H1 (cell line): ENCODE measurements around the gene SHROOM2. TPM values are rescaled to one million over a fixed set of nuclear protein-coding genes. Genes with fewer than 3 reads are reported as not detected.

ENCODE experiments used
- CTCF ChIA-PET: fragments of 300-600 bp; sonication (Branson Sonifier 250); formaldehyde crosslinking; loops from one replicate; lab custom pipeline; 2021; ENCODE audit not compliant: partially characterized antibody; lab: Charles Lee
- POLR2A ChIA-PET: fragments of 300-600 bp; sonication (Branson Sonifier 250); formaldehyde crosslinking; loops from one replicate; lab custom pipeline; 2021; ENCODE audit warnings: inconsistent platforms; ENCODE audit not compliant: partially characterized antibody; lab: Charles Lee
- DNase-seq, 2 experiments: peaks; one replicate each; pipeline versions ENCODE4 v3.0.0 to v3.0.0-alpha.2; 2010 to 2022; ENCODE audit warnings: low spot score in 2 of 2, low read depth in 1 of 2, mixed read lengths in 1 of 2
- FAIRE-seq: peaks from 2 replicates; lab custom pipeline; 2011; peaks lifted over from hg19 to GRCh38; lab: Jason Lieb, UNC
- H2AFZ ChIP-seq: 2 replicates; pipeline ENCODE4 v1.8.1; 2012; ENCODE audit warnings: low read length, inconsistent platforms
- H2AK5ac ChIP-seq: 2 replicates; pipeline ENCODE4 v1.6.1; 2013; ENCODE audit warnings: low read depth, low read length
- H2BK120ac ChIP-seq: replicated peaks from 2 replicates; pipeline ENCODE3; 2013; ENCODE audit warnings: low read depth, low read length, inconsistent platforms
- H2BK12ac ChIP-seq: 2 replicates; pipeline ENCODE4 v1.6.1; 2013; ENCODE audit warnings: low read depth, low read length
- H2BK15ac ChIP-seq: 2 replicates; pipeline ENCODE4 v1.6.1; 2013; ENCODE audit warnings: low read length
- H2BK20ac ChIP-seq: 2 replicates; pipeline ENCODE4 v1.6.1; 2013; ENCODE audit warnings: low read length
- H2BK5ac ChIP-seq: 2 replicates; pipeline ENCODE4 v1.6.1; 2013; ENCODE audit warnings: low read depth, low read length
- H3K14ac ChIP-seq: 2 replicates; pipeline ENCODE4 v1.6.1; 2013; ENCODE audit warnings: inconsistent platforms; ENCODE audit not compliant: insufficient read length
- H3K18ac ChIP-seq: 2 replicates; pipeline ENCODE4 v1.6.1; 2013; ENCODE audit warnings: low read length; ENCODE audit errors: extremely low read depth
- H3K23ac ChIP-seq: 2 replicates; pipeline ENCODE4 v1.6.1; 2013; ENCODE audit warnings: inconsistent platforms; ENCODE audit not compliant: insufficient read length
- H3K23me2 ChIP-seq: 2 replicates; pipeline ENCODE4 v1.6.1; 2013; ENCODE audit warnings: low read depth, low read length
- H3K27ac ChIP-seq: 2 replicates; pipeline ENCODE4 v1.6.1; 2011; ENCODE audit warnings: low read depth, low read length, inconsistent platforms
- H3K27me3 ChIP-seq, 4 experiments: replicated peaks in 1 of 4; 1 replicate in 1 of 4; 2 replicates in 3 of 4; pipeline versions ENCODE4 v1.6.1 to v1.8.1; 2011 to 2013; ENCODE audit warnings: low read length in 3 of 4, mild to moderate bottlenecking in 3 of 4, inconsistent platforms in 2 of 4, mixed read lengths in 2 of 4, moderate library complexity in 1 of 4; ENCODE audit not compliant: control insufficient read depth in 3 of 4, insufficient read depth in 3 of 4; ENCODE audit errors: extremely low read depth in 1 of 4
- H3K36me3 ChIP-seq, 4 experiments: 2 replicates each; pipeline versions ENCODE4 v1.6.1 to v1.8.1; 2011 to 2013; ENCODE audit warnings: mild to moderate bottlenecking in 4 of 4, low read length in 3 of 4, moderate library complexity in 2 of 4, control low read depth in 1 of 4, inconsistent platforms in 1 of 4; ENCODE audit not compliant: insufficient read depth in 4 of 4, control insufficient read depth in 2 of 4
- H3K4ac ChIP-seq: replicated peaks from 2 replicates; pipeline ENCODE3; 2013; ENCODE audit warnings: low read length, low read depth, mixed read lengths, inconsistent platforms; ENCODE audit not compliant: insufficient read length
- H3K4me1 ChIP-seq, 4 experiments: replicated peaks in 1 of 4; 1 replicate in 1 of 4; 2 replicates in 3 of 4; pipeline versions ENCODE4 v1.6.1 to v1.8.1; 2011 to 2013; ENCODE audit warnings: low read length in 3 of 4, inconsistent platforms in 2 of 4, mixed read lengths in 1 of 4; ENCODE audit not compliant: insufficient read depth in 4 of 4, control insufficient read depth in 3 of 4
- H3K4me2 ChIP-seq, 2 experiments: 2 replicates each; pipeline versions ENCODE4 v1.6.1 to v1.8.1; 2011 to 2013; ENCODE audit warnings: low read depth in 2 of 2, low read length in 2 of 2, control low read depth in 1 of 2, inconsistent platforms in 1 of 2, mild to moderate bottlenecking in 1 of 2; ENCODE audit not compliant: insufficient read depth in 1 of 2
- H3K4me3 ChIP-seq, 4 experiments: fragments of 200-600, 300-600 bp in 1 of 4; sonication (generic), shearing (Covaris generic), sonication (Bioruptor Twin) in 1 of 4; 2 replicates each; pipeline versions ENCODE4 v1.5.1 to v1.8.1; 2011 to 2016; ENCODE audit warnings: low read length in 4 of 4, low read depth in 3 of 4, control low read depth in 2 of 4, inconsistent platforms in 2 of 4, mild to moderate bottlenecking in 2 of 4, mixed read lengths in 1 of 4, moderate library complexity in 1 of 4; ENCODE audit not compliant: insufficient read depth in 2 of 4; ENCODE audit errors: extremely low read depth in 1 of 4
- H3K56ac ChIP-seq: replicated peaks from 2 replicates; pipeline ENCODE3; 2013; ENCODE audit warnings: low read depth, mild to moderate bottlenecking, mixed read lengths, low read length, inconsistent platforms; ENCODE audit not compliant: insufficient read length
- H3K79me1 ChIP-seq: 2 replicates; pipeline ENCODE4 v1.6.1; 2013; ENCODE audit warnings: low read depth, low read length, control low read depth
- H3K79me2 ChIP-seq, 2 experiments: 2 replicates each; pipeline versions ENCODE4 v1.6.1 to v1.8.1; 2012 to 2013; ENCODE audit warnings: low read length in 2 of 2, mild to moderate bottlenecking in 2 of 2, inconsistent platforms in 1 of 2; ENCODE audit not compliant: insufficient read depth in 2 of 2, control insufficient read depth in 1 of 2
- H3K9ac ChIP-seq, 4 experiments: replicated peaks in 1 of 4; 1 replicate in 1 of 4; 2 replicates in 3 of 4; pipeline versions ENCODE4 v1.6.1 to v1.8.1; 2011 to 2013; ENCODE audit warnings: low read depth in 3 of 4, low read length in 3 of 4, control low read depth in 2 of 4, mild to moderate bottlenecking in 2 of 4, moderate library complexity in 2 of 4, inconsistent platforms in 1 of 4; ENCODE audit errors: extremely low read depth in 1 of 4
- H3K9me3 ChIP-seq, 2 experiments: 2 replicates each; pipeline versions ENCODE4 v1.6.1 to v1.8.1; 2012 to 2013; ENCODE audit warnings: mild to moderate bottlenecking in 2 of 2, moderate library complexity in 2 of 2, control low read depth in 1 of 2, inconsistent platforms in 1 of 2, low read depth in 1 of 2, low read length in 1 of 2, mixed read lengths in 1 of 2; ENCODE audit not compliant: insufficient read depth in 2 of 2
- H4K20me1 ChIP-seq, 2 experiments: replicated peaks in 1 of 2; 2 replicates each; pipeline versions ENCODE3 to v1.8.1; 2011 to 2013; ENCODE audit warnings: inconsistent platforms in 2 of 2, low read length in 2 of 2, mild to moderate bottlenecking in 1 of 2; ENCODE audit not compliant: insufficient read depth in 2 of 2, control insufficient read depth in 1 of 2
- H4K5ac ChIP-seq: 2 replicates; pipeline ENCODE4 v1.6.1; 2013; ENCODE audit warnings: low read length, low read depth, mixed read lengths, inconsistent platforms; ENCODE audit not compliant: insufficient read length
- H4K8ac ChIP-seq: 2 replicates; pipeline ENCODE4 v1.8.0; 2013; ENCODE audit warnings: mild to moderate bottlenecking, moderate library complexity, low read length, inconsistent platforms; ENCODE audit not compliant: insufficient read depth; ENCODE audit errors: extremely low read depth
- H4K91ac ChIP-seq: replicated peaks from 2 replicates; pipeline ENCODE3; 2013; ENCODE audit warnings: low read length, mixed read lengths, inconsistent platforms; ENCODE audit not compliant: insufficient read length
- JUN ChIP-seq: IDR thresholded peaks from 2 replicates; pipeline ENCODE4 v1.6.1; 2011; ENCODE audit warnings: low read depth, mild to moderate bottlenecking, improper control_type of control experiment, low read length
- POLR2A ChIP-seq, 2 experiments: IDR thresholded peaks; 1 replicate in 1 of 2; 2 replicates in 1 of 2; pipeline ENCODE4 v1.6.1; 2011; ENCODE audit warnings: low read depth in 2 of 2, low read length in 2 of 2, mild to moderate bottlenecking in 2 of 2; ENCODE audit errors: control extremely low read depth in 1 of 2
- RFX5 ChIP-seq: IDR thresholded peaks from 2 replicates; pipeline ENCODE4 v1.6.1; 2011; ENCODE audit warnings: low read depth, low read length, improper control_type of control experiment, borderline replicate concordance
- SIRT6 ChIP-seq: IDR thresholded peaks from one replicate; pipeline ENCODE4 v1.7.1; 2012; ENCODE audit warnings: low read length, inconsistent platforms
- WGBS, 2 experiments: shearing (Covaris generic) in 1 of 2; methylation state at CpG; one replicate each; pipeline versions ENCODE4 v1.1.6 to v1.1.7; 2013 to 2015; ENCODE audit warnings: low lambda C conversion rate in 2 of 2, mixed read lengths in 2 of 2, inconsistent platforms in 1 of 2, low coverage in 1 of 2, missing lambda C conversion rate in 1 of 2; ENCODE audit not compliant: insufficient replicate concordance in 2 of 2, insufficient coverage in 1 of 2, insufficient read length in 1 of 2; ENCODE audit errors: extremely low coverage in 1 of 2, missing lambda C conversion rate in 1 of 2; 5-methylcytosine and 5-hydroxymethylcytosine counted together
- polyA plus RNA-seq, 7 experiments: library from polyadenylated mRNA; depleted of rRNA in 3 of 7; stranded (reverse) in 5 of 7; unstranded in 2 of 7; fragments of >200 nt in 5 of 7; fragments of 200-250 nt in 2 of 7; gene quantifications; 1 replicate in 5 of 7; 2 replicates in 1 of 7; 4 replicates in 1 of 7; pipeline versions ENCODE4 v1.2.1 to v1.2.3, GENCODE V29; 2011 to 2013; ENCODE audit warnings: missing spikeins in 2 of 7, mixed read lengths in 2 of 7
- total RNA-seq: library from RNA; stranded (reverse); fragmentation: NEBNext Ultra II Directional; extraction: Animal tissue kit (Norgen Biotek cat#: 25700); gene quantifications from 2 replicates; pipeline ENCODE4 v1.2.1, GENCODE V29; 2021

SHROOM2 gene
- total and polyA plus RNA-seq, 2 of the 8 experiments (the other 6 are each of a cell fraction or from before 2014, with no cell fraction given), result 3.4 to 14.2 TPM

GRCh38 chrX:9888953-9889470 lies 102.8 kb downstream of the SHROOM2 start:
- Histone ChIP-seq H3K36me3 (no peaks in the 10 kb centered on the region; a peak in 1 of 8 replicates), H3K9me3 (no peaks in the 10 kb centered on the region), H4K91ac (no peak overlapping the region), H4K8ac (no peak overlapping the region), H3K4ac (no peak overlapping the region), H3K18ac (no peak overlapping the region), H4K20me1 (peaks cover 0 to 4% of the 10 kb centered on the region in 2 experiments), H3K9ac (no peak overlapping the region), H2BK120ac (no peak overlapping the region), H2AK5ac (no peak overlapping the region), H2BK12ac (no peak overlapping the region), H3K4me1 (no peaks in the 10 kb centered on the region), H2BK5ac (no peak overlapping the region), H3K56ac (no peak overlapping the region), H3K14ac (no peak overlapping the region), H3K27ac (no peak overlapping the region), H3K4me3 (no peak overlapping the region), H3K4me2 (no peak overlapping the region), H3K27me3 (no peaks in the 10 kb centered on the region), H2BK20ac (no peak overlapping the region), H3K23ac (no peak overlapping the region), H2BK15ac (no peak overlapping the region), H3K23me2 (no peaks in the 10 kb centered on the region), H3K79me2 (no peaks in the 10 kb centered on the region; a peak in 1 of 4 replicates), H2AFZ (no peak overlapping the region), H4K5ac (no peak overlapping the region), H3K79me1 (no peaks in the 10 kb centered on the region)
- CTCF ChIA-PET, result interaction anchor here (0.7 to 1.6 kb wide), 4 partner anchors 12 to 230 kb away, joined by 3 to 4 read pairs (median 3); no protein-coding TSS in a partner anchor
- no peak for FAIRE-seq
- POLR2A ChIA-PET, result interaction anchor here (0.6 kb wide), 1 partner anchor 125 kb away, joined by 3 read pairs; no protein-coding TSS in a partner anchor
- no peak for DNase-seq
- 93% methylated on average over 6 of the region's 6 CpGs; no CpG with 5 or more reads in 1 of the 2 experiments for WGBS, 2 experiments
- TF ChIP-seq SIRT6 (no peak), JUN (no peak), RFX5 (no peak), POLR2A (IDR thresholded peaks at IDR 0.05; ENCODE audit: control extremely low read depth in 1 of 2, low read depth in 2 of 2, low read length in 2 of 2) (no peak)
